SK-N-SH treated with all-trans-retinoic acid at 6 μM for 48 hours (cell line): Measurements from ENCODE around the gene ENPP3.
A peak's percentile ranks its signal among the peaks of the same experiment; 100 is the strongest.

Source experiments
- ATAC-seq: fragments of 200-7000 bp; cut with Tn5 transposase; 3 replicates; pipeline ENCODE4 v1.9.1; 2020; ENCODE audit warnings: mild to moderate bottlenecking, moderate library complexity
- ARNTL ChIP-seq: fragments of 450-650 bp; formaldehyde crosslinking; IDR thresholded peaks from 2 replicates; pipeline ENCODE4 v1.5.0; 2020; ENCODE audit warnings: low read depth, mild to moderate bottlenecking, moderate library complexity, borderline replicate concordance
- BACH2 ChIP-seq: fragments of 250-450 bp; sonication (Bioruptor Pico); IDR thresholded peaks from 2 replicates; pipeline ENCODE4 v1.9.0; 2021; ENCODE audit warnings: mild to moderate bottlenecking, borderline replicate concordance
- CSDC2 ChIP-seq: fragments of 250-450 bp; sonication (Bioruptor Pico); IDR thresholded peaks from 2 replicates; pipeline ENCODE4 v1.5.0; 2020; ENCODE audit warnings: mild to moderate bottlenecking, moderate library complexity
- ESRRG ChIP-seq: fragments of 250-450 bp; sonication (Bioruptor Pico); IDR thresholded peaks from 2 replicates; pipeline ENCODE4 v1.6.1; 2021; ENCODE audit warnings: mild to moderate bottlenecking
- GLIS3 ChIP-seq: fragments of 250-450 bp; sonication (Bioruptor Pico); IDR thresholded peaks from 2 replicates; pipeline ENCODE4 v1.5.0; 2020; ENCODE audit warnings: mild to moderate bottlenecking, moderate library complexity
- ISL1 ChIP-seq: fragments of 250-450 bp; sonication (Bioruptor Pico); IDR thresholded peaks from 2 replicates; pipeline ENCODE4 v2.1.2; 2022; ENCODE audit warnings: mild to moderate bottlenecking, moderate library complexity
- OSR1 ChIP-seq: fragments of 250-450 bp; sonication (Bioruptor Pico); IDR thresholded peaks from 2 replicates; pipeline ENCODE4 v1.8.0; 2022; ENCODE audit warnings: moderate library complexity, mild to moderate bottlenecking, inconsistent platforms
- PPARA ChIP-seq: fragments of 250-450 bp; sonication (Bioruptor Pico); IDR thresholded peaks from 2 replicates; pipeline ENCODE4 v1.5.0; 2020; ENCODE audit warnings: mild to moderate bottlenecking, borderline replicate concordance
- RARB ChIP-seq: fragments of 250-450 bp; sonication (Bioruptor Pico); IDR thresholded peaks from 2 replicates; pipeline ENCODE4 v1.8.0; 2021; ENCODE audit warnings: mild to moderate bottlenecking, moderate library complexity
- SNAI2 ChIP-seq: fragments of 250-450 bp; sonication (Bioruptor Pico); IDR thresholded peaks from 2 replicates; pipeline ENCODE4 v1.5.0; 2020; ENCODE audit warnings: mild to moderate bottlenecking, moderate library complexity
- TCF4 ChIP-seq: fragments of 250-450 bp; sonication (Bioruptor Pico); IDR thresholded peaks from 2 replicates; pipeline ENCODE4 v1.8.0; 2021; ENCODE audit warnings: mild to moderate bottlenecking, moderate library complexity, borderline replicate concordance
- TOX ChIP-seq: fragments of 250-450 bp; sonication (Bioruptor Pico); IDR thresholded peaks from 2 replicates; pipeline ENCODE4 v1.8.0; 2021; ENCODE audit warnings: mild to moderate bottlenecking, moderate library complexity, borderline replicate concordance
- ZC3H10 ChIP-seq: fragments of 250-450 bp; sonication (Bioruptor Pico); IDR thresholded peaks from 2 replicates; pipeline ENCODE4 v1.5.1; 2021; ENCODE audit warnings: mild to moderate bottlenecking, moderate library complexity
- ZFP3 ChIP-seq: fragments of 250-450 bp; sonication (Bioruptor Pico); IDR thresholded peaks from 2 replicates; pipeline ENCODE4 v1.5.0; 2020; ENCODE audit warnings: mild to moderate bottlenecking, moderate library complexity
- ZFP30 ChIP-seq: fragments of 450-650 bp; formaldehyde crosslinking; IDR thresholded peaks from 2 replicates; pipeline ENCODE4 v1.5.0; 2022; ENCODE audit warnings: mild to moderate bottlenecking, moderate library complexity
- ZNF565 ChIP-seq: fragments of 450-650 bp; formaldehyde crosslinking; conservative IDR thresholded peaks from 2 replicates; pipeline ENCODE4 v1.5.0; 2020; ENCODE audit warnings: low read depth, mild to moderate bottlenecking, moderate library complexity
- ZNF70 ChIP-seq: fragments of 450-650 bp; formaldehyde crosslinking; IDR thresholded peaks from 2 replicates; pipeline ENCODE4 v1.5.0; 2020; ENCODE audit warnings: mild to moderate bottlenecking, moderate library complexity
- ZNF8 ChIP-seq: fragments of 450-650 bp; formaldehyde crosslinking; IDR thresholded peaks from 2 replicates; pipeline ENCODE4 v1.5.0; 2020; ENCODE audit warnings: mild to moderate bottlenecking, moderate library complexity
- TF ChIP-seq, protein P1 (sequence below): fragments of 250-450 bp; sonication (Bioruptor Pico); IDR thresholded peaks from 2 replicates; pipeline ENCODE4 v1.5.0; 2020; ENCODE audit warnings: mild to moderate bottlenecking, moderate library complexity
- TF ChIP-seq, protein P2 (sequence below): fragments of 250-450 bp; sonication (Bioruptor Pico); IDR thresholded peaks from 2 replicates; pipeline ENCODE4 v1.8.0; 2021; ENCODE audit warnings: low read depth, mild to moderate bottlenecking, moderate library complexity, borderline replicate concordance
- TF ChIP-seq, protein P3 (sequence below): fragments of 250-450 bp; sonication (Bioruptor Pico); IDR thresholded peaks from 2 replicates; pipeline ENCODE4 v1.5.1; 2020; ENCODE audit warnings: low read depth, mild to moderate bottlenecking, moderate library complexity
- TF ChIP-seq, protein P4 (sequence below): fragments of 250-450 bp; sonication (Bioruptor Pico); IDR thresholded peaks from 2 replicates; pipeline ENCODE4 v1.8.0; 2020; ENCODE audit warnings: mild to moderate bottlenecking, moderate library complexity, borderline replicate concordance
- TF ChIP-seq, protein P5 (sequence below): fragments of 250-450 bp; sonication (Bioruptor Pico); IDR thresholded peaks from 2 replicates; pipeline ENCODE4 v1.5.1; 2021; ENCODE audit warnings: mild to moderate bottlenecking, moderate library complexity

Gene ENPP3

DNA sequence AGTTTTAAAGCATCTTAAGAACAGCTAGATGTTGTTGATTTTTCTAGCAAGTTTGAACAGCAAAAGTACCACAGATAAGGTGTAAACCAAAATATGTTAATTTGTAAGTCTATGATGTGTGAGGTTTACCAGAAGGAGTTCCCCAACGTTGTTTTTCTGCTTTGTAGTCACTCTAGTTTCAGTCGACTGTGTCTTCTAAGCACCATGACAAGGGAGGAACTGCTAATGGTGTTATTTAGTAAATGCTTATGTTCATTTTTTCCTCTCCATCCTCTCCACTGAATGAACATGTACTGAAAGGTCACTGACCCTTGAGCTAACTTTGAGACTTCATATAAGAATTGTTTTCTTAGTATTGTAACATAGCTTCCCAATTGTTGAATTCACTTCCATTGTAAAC lies 3.0 kb downstream of the ENPP3 start:
- no peak for ATAC-seq
- TF ChIP-seq ZC3H10 (CRISPR knock-in tag) (no peak), ZNF70 (no peak), ZFP3 (CRISPR knock-in tag) (no peak), CSDC2 (CRISPR knock-in tag) (no peak), ARNTL (no peak), OSR1 (CRISPR knock-in tag) (no peak), SNAI2 (CRISPR knock-in tag) (no peak), GLIS3 (CRISPR knock-in tag) (no peak), TCF4 (no peak), ZNF565 (CRISPR knock-in tag) (no peak), BACH2 (no peak), TOX (CRISPR knock-in tag) (no peak)
- TF ChIP-seq, protein P1, sequence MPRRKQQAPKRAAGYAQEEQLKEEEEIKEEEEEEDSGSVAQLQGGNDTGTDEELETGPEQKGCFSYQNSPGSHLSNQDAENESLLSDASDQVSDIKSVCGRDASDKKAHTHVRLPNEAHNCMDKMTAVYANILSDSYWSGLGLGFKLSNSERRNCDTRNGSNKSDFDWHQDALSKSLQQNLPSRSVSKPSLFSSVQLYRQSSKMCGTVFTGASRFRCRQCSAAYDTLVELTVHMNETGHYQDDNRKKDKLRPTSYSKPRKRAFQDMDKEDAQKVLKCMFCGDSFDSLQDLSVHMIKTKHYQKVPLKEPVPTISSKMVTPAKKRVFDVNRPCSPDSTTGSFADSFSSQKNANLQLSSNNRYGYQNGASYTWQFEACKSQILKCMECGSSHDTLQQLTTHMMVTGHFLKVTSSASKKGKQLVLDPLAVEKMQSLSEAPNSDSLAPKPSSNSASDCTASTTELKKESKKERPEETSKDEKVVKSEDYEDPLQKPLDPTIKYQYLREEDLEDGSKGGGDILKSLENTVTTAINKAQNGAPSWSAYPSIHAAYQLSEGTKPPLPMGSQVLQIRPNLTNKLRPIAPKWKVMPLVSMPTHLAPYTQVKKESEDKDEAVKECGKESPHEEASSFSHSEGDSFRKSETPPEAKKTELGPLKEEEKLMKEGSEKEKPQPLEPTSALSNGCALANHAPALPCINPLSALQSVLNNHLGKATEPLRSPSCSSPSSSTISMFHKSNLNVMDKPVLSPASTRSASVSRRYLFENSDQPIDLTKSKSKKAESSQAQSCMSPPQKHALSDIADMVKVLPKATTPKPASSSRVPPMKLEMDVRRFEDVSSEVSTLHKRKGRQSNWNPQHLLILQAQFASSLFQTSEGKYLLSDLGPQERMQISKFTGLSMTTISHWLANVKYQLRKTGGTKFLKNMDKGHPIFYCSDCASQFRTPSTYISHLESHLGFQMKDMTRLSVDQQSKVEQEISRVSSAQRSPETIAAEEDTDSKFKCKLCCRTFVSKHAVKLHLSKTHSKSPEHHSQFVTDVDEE (CRISPR knock-in tag): no peak
- TF ChIP-seq, protein P2, sequence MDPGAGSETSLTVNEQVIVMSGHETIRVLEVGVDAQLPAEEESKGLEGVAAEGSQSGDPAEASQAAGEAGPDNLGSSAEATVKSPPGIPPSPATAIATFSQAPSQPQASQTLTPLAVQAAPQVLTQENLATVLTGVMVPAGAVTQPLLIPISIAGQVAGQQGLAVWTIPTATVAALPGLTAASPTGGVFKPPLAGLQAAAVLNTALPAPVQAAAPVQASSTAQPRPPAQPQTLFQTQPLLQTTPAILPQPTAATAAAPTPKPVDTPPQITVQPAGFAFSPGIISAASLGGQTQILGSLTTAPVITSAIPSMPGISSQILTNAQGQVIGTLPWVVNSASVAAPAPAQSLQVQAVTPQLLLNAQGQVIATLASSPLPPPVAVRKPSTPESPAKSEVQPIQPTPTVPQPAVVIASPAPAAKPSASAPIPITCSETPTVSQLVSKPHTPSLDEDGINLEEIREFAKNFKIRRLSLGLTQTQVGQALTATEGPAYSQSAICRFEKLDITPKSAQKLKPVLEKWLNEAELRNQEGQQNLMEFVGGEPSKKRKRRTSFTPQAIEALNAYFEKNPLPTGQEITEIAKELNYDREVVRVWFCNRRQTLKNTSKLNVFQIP (CRISPR knock-in tag): no peak
- TF ChIP-seq, protein P3, sequence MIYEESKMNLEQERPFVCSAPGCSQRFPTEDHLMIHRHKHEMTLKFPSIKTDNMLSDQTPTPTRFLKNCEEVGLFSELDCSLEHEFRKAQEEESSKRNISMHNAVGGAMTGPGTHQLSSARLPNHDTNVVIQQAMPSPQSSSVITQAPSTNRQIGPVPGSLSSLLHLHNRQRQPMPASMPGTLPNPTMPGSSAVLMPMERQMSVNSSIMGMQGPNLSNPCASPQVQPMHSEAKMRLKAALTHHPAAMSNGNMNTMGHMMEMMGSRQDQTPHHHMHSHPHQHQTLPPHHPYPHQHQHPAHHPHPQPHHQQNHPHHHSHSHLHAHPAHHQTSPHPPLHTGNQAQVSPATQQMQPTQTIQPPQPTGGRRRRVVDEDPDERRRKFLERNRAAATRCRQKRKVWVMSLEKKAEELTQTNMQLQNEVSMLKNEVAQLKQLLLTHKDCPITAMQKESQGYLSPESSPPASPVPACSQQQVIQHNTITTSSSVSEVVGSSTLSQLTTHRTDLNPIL (CRISPR knock-in tag): no peak

DNA sequence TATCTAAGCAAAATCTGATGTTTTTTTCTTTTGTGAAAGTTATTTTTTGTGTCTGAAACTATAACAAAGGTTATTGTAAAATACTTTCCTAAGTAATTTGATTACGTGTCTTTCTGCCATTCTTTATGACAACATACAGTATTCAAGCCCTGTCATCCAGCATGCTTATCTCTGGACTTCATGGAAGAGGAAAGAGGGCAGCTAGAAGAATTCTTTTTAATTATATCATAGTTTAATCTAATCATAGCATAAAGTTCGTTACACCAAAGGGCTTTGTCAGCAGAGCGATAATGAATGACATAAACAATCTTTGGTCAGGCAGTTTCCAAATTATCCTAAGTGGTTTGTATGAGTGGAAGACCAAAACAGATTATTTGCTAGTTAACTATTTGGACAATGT lies 3.5 kb downstream of the ENPP3 start:
- no peak for ATAC-seq
- no peak for TF ChIP-seq ZNF8
- TF ChIP-seq ISL1: peak; percentile 65

DNA sequence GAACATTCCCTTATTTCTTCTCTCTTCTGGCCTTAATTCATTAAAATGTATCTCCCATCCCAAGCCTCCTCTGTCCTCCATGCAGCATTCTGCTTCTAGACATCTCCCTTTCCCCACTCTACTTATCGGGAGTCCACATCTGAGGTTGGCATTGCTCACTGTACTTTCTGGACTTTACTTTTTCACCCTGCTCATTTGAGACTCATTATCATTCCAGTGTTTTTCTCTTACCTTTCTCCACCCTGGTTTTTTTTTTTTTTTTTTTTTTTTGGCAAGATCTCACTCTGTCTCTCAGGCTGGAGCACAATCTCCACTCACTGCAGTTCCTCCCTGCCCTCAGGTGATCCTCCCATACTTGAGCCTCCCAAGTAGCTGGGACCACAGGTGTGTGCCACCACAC lies 4.5 kb downstream of the ENPP3 start:
- TF ChIP-seq, protein P4, sequence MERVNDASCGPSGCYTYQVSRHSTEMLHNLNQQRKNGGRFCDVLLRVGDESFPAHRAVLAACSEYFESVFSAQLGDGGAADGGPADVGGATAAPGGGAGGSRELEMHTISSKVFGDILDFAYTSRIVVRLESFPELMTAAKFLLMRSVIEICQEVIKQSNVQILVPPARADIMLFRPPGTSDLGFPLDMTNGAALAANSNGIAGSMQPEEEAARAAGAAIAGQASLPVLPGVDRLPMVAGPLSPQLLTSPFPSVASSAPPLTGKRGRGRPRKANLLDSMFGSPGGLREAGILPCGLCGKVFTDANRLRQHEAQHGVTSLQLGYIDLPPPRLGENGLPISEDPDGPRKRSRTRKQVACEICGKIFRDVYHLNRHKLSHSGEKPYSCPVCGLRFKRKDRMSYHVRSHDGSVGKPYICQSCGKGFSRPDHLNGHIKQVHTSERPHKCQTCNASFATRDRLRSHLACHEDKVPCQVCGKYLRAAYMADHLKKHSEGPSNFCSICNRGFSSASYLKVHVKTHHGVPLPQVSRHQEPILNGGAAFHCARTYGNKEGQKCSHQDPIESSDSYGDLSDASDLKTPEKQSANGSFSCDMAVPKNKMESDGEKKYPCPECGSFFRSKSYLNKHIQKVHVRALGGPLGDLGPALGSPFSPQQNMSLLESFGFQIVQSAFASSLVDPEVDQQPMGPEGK: no peak
- no peak for TF ChIP-seq TCF4
- no peak for TF ChIP-seq ISL1
- TF ChIP-seq, protein P5, sequence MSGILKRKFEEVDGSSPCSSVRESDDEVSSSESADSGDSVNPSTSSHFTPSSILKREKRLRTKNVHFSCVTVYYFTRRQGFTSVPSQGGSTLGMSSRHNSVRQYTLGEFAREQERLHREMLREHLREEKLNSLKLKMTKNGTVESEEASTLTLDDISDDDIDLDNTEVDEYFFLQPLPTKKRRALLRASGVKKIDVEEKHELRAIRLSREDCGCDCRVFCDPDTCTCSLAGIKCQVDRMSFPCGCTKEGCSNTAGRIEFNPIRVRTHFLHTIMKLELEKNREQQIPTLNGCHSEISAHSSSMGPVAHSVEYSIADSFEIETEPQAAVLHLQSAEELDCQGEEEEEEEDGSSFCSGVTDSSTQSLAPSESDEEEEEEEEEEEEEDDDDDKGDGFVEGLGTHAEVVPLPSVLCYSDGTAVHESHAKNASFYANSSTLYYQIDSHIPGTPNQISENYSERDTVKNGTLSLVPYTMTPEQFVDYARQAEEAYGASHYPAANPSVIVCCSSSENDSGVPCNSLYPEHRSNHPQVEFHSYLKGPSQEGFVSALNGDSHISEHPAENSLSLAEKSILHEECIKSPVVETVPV: no peak
- TF ChIP-seq PPARA (CRISPR knock-in tag): no peak
- TF ChIP-seq TOX (CRISPR knock-in tag): no peak
- TF ChIP-seq ZNF8: no peak
- no peak for TF ChIP-seq SNAI2 (CRISPR knock-in tag)
- TF ChIP-seq OSR1 (CRISPR knock-in tag): no peak
- TF ChIP-seq RARB (CRISPR knock-in tag): no peak
- TF ChIP-seq ESRRG: no peak
- TF ChIP-seq GLIS3 (CRISPR knock-in tag): no peak
- no peak for TF ChIP-seq ZNF70
- no peak for TF ChIP-seq ZFP3 (CRISPR knock-in tag)
- TF ChIP-seq ZNF565 (CRISPR knock-in tag): no peak
- TF ChIP-seq, protein P1 (CRISPR knock-in tag): no peak
- TF ChIP-seq CSDC2 (CRISPR knock-in tag): no peak
- TF ChIP-seq BACH2: no peak
- TF ChIP-seq, protein P3 (CRISPR knock-in tag): no peak
- TF ChIP-seq ZFP30 (CRISPR knock-in tag): no peak
- no peak for ATAC-seq
